ENCODE results near the gene JCAD. TPM values are rescaled to one million over a fixed set of nuclear protein-coding genes. Genes with fewer than 3 reads are reported as not detected.

Gene JCAD
- total RNA-seq, 4 donors from 2014 or later: 0.91 to 23.1 (median 5.5) TPM

DNA sequence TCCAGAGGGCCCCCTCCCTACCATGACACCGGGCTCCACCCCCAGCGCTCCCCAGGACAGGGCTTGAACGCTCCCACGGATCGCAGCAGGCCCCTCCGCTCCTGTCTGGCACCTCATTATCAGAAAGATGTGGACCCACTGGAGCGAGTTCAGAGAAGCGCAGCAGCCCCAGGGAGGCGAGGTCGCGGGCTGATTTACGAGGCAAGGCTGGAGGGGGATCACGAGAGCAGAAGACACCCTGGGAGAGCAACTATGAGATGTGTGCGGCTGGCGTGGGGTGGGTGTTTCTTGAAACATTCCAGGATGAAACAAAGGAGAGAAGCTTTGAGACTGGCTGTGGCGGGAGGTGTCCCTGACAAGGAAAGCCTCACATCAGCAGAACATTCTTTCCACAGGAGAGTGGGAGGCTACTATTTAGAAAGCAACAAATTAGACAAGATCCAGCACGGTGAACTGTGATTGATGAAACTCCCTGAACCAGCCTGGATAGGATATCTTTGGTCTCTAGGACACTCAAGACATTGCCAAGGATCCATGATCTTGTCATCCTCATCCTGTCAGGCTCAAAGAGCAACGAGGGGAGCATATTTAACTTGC lies 66.0 kb downstream of the JCAD start:
- Histone ChIP-seq H3K36me3 (no peaks in the 10 kb centered on the region), H3K9me3 (no peaks in the 10 kb centered on the region), H3K27ac (peak overlapping the region in 1 of 4 donors; percentile 30), H3K27me3 (no peaks in the 10 kb centered on the region), H3K4me1 (peaks cover 0 to 26% (median 5%) of the 10 kb centered on the region in 3 donors), H3K4me3 (no peak overlapping the region)
- intact Hi-C loops (cut with DNase I): loop anchor here (10.0 kb wide), 2 partner anchors 241 to 259 kb away; no protein-coding TSS in a partner anchor
- TF ChIP-seq POLR2A (IDR thresholded peaks at IDR 0.05): no peak
- TF ChIP-seq, protein P1, sequence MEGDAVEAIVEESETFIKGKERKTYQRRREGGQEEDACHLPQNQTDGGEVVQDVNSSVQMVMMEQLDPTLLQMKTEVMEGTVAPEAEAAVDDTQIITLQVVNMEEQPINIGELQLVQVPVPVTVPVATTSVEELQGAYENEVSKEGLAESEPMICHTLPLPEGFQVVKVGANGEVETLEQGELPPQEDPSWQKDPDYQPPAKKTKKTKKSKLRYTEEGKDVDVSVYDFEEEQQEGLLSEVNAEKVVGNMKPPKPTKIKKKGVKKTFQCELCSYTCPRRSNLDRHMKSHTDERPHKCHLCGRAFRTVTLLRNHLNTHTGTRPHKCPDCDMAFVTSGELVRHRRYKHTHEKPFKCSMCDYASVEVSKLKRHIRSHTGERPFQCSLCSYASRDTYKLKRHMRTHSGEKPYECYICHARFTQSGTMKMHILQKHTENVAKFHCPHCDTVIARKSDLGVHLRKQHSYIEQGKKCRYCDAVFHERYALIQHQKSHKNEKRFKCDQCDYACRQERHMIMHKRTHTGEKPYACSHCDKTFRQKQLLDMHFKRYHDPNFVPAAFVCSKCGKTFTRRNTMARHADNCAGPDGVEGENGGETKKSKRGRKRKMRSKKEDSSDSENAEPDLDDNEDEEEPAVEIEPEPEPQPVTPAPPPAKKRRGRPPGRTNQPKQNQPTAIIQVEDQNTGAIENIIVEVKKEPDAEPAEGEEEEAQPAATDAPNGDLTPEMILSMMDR (IDR thresholded peaks at IDR 0.05): no peak
- whole genome bisulfite sequencing, 2 donors: 70% methylated on average over 10 to 11 of the region's 18 CpGs
- no peak for DNase-seq

DNA sequence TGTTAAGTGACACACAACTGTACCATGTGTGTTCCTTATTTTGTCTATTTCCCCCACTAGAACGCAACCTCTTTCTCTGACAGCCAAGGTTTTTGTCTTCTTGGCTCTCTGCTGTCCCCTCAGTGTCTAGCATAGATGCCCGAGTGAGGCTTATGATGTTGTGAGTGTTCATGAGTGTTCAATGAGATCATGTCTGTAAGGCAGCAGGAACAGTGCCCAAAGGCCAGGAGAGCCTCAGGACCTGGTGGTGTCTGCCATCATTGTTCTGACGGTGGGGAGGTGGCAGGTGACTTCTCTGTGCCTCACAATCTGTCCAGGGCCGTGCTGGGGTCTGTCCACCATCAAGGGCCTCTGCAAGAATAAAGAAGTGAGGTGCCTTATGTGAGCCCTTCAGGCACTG lies 66.5 kb downstream of the JCAD start:
- TF ChIP-seq, protein P1 (IDR thresholded peaks at IDR 0.05): no peak
- no peak for TF ChIP-seq POLR2A (IDR thresholded peaks at IDR 0.05)
- H3K27me3 ChIP-seq: no peaks in the 10 kb centered on the region
- H3K9me3 ChIP-seq: no peaks in the 10 kb centered on the region
- H3K4me1 ChIP-seq: peaks cover 0 to 21% (median 5%) of the 10 kb centered on the region in 3 donors
- no peak overlapping the region for H3K4me3 ChIP-seq
- DNase-seq: no peak
- H3K36me3 ChIP-seq: no peaks in the 10 kb centered on the region
- intact Hi-C loops (cut with DNase I): loop anchor here (10.0 kb wide), 2 partner anchors 242 to 258 kb away; no protein-coding TSS in a partner anchor
- 88 to 89% methylated on average over 2 to 3 of the region's 4 CpGs for WGBS, 2 donors
- no peak overlapping the region for H3K27ac ChIP-seq

DNA sequence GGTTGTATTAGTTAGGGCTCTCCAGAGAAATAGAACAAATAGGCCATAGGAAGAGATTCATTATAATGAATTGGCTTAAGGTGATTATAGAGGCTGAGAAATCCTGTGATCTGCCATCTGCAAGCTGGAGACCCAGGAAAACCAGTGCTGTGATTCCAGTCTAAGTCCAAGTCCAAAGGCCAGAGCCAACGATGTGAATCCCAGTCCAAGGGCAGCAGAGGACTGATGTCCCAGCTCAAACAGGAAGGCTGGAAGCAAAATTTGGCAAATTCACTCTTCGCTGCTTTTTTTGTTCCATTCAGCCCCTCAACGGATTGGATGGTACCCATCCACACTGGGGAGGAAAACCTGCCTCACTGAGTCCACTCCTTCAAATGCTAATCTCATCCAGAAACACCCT lies 68.0 kb downstream of the JCAD start:
- H3K27ac ChIP-seq: no peak overlapping the region
- intact Hi-C loops (cut with DNase I): loop anchor here (10.0 kb wide), 2 partner anchors 243 to 257 kb away; no protein-coding TSS in a partner anchor
- no peak for TF ChIP-seq POLR2A (IDR thresholded peaks at IDR 0.05)
- TF ChIP-seq, protein P1 (IDR thresholded peaks at IDR 0.05): no peak
- no peaks in the 10 kb centered on the region for H3K36me3 ChIP-seq
- H3K4me1 ChIP-seq: peaks cover 0 to 13% (median 5%) of the 10 kb centered on the region in 3 donors
- DNase-seq: no peak
- H3K27me3 ChIP-seq: no peaks in the 10 kb centered on the region
- no peaks in the 10 kb centered on the region for H3K9me3 ChIP-seq
- H3K4me3 ChIP-seq: no peak overlapping the region
- WGBS, 2 donors: 79 to 85% methylated on average over 3 of the region's 3 CpGs

DNA sequence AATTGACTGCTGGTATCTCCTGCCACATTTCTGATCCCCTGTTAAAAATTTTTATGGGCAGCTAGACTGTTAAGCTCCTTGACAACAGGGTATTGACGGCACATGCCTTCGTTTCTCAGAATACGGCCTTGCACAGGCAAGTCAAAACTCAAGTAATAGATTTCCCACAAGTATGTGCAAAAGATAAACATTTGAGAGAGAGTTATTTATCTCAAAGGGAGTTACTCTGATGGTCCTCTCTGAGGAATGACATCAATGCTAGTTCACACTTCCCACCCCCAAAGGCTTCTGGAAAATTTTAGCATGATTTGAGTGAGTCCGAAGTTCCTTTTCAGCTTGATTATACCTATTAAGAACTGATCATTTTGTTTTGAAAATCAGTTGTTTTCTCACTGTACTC lies 71.9 kb downstream of the JCAD start:
- no peaks in the 10 kb centered on the region for H3K4me1 ChIP-seq
- H3K4me3 ChIP-seq: no peak overlapping the region
- H3K27ac ChIP-seq: no peak overlapping the region
- WGBS, 2 donors: 62 to 66% methylated on average over 4 of the region's 4 CpGs
- TF ChIP-seq, protein P1 (IDR thresholded peaks at IDR 0.05): no peak
- TF ChIP-seq POLR2A (IDR thresholded peaks at IDR 0.05): no peak
- peaks cover 0 to 10% (median 9%) of the 10 kb centered on the region in 3 donors for H3K9me3 ChIP-seq
- intact Hi-C loops (cut with DNase I): no loop called here
- H3K27me3 ChIP-seq: no peaks in the 10 kb centered on the region
- no peak for DNase-seq
- no peaks in the 10 kb centered on the region for H3K36me3 ChIP-seq

DNA sequence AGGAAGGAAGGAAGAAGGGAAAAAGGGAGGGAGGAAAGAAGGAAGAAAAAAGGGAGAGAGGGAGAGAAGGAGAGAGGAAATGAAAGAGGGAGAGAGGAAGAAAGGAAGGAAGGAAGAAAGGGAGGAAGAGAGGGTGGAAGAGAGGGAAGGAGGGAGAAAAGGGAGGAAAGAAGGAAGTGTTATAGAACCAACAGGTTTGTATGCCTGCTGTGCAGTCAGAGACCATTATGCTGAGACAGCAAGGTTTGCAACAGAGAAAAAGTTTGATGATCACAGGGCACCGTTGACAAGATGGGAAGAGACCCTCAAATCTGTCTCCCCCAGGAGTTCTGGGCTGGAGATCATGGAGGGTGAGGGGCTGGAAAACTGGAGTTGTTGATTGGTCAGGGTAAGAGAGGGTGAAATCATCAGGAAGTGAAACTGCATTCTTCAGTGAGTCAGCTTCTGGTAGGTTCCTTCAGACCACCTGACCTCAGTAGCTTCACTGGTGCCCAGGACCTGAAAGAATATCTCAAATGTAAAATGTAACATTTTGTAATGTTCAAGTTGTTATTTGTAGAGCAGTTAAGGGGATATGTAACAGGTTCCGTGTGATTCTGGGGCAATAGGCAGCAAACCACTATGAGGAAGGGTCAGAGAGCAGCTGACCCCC lies 76.3 kb downstream of the JCAD start:
- 78 to 96% methylated on average over 2 of the region's 2 CpGs for WGBS, 2 donors
- intact Hi-C loops (cut with DNase I): no loop called here
- DNase-seq: no peak
- no peak overlapping the region for H3K4me3 ChIP-seq
- TF ChIP-seq, protein P1 (IDR thresholded peaks at IDR 0.05): no peak
- no peak for TF ChIP-seq POLR2A (IDR thresholded peaks at IDR 0.05)
- no peaks in the 10 kb centered on the region for H3K4me1 ChIP-seq
- H3K27ac ChIP-seq: no peak overlapping the region
- no peaks in the 10 kb centered on the region for H3K27me3 ChIP-seq
- H3K36me3 ChIP-seq: no peaks in the 10 kb centered on the region
- peaks cover 0 to 13% (median 9%) of the 10 kb centered on the region in 3 donors for H3K9me3 ChIP-seq
